ENCODE measurements around the gene CDC25A.

DNA sequence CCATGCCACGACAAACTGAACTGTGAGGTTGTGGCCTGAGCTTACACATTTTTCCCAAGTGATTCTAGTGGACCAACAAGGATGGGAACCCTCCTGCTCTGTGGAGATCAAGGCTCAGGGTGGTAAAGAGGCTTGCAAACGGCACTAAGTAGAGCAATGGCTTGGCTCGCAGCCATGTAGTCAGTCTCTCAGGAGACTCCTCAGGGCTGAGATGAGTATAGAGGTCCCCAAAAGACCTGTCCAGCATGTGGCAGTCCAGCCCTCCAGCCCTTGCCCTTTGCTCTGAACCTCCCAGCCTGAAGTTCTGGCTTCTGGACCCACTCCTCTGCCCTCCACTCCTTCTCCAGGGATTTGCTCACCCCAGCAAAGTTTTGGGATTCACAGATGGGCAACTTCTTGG lies 26.8 kb upstream of the CDC25A start:
- TF ChIP-seq, protein P1, sequence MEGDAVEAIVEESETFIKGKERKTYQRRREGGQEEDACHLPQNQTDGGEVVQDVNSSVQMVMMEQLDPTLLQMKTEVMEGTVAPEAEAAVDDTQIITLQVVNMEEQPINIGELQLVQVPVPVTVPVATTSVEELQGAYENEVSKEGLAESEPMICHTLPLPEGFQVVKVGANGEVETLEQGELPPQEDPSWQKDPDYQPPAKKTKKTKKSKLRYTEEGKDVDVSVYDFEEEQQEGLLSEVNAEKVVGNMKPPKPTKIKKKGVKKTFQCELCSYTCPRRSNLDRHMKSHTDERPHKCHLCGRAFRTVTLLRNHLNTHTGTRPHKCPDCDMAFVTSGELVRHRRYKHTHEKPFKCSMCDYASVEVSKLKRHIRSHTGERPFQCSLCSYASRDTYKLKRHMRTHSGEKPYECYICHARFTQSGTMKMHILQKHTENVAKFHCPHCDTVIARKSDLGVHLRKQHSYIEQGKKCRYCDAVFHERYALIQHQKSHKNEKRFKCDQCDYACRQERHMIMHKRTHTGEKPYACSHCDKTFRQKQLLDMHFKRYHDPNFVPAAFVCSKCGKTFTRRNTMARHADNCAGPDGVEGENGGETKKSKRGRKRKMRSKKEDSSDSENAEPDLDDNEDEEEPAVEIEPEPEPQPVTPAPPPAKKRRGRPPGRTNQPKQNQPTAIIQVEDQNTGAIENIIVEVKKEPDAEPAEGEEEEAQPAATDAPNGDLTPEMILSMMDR (IDR thresholded peaks at IDR 0.05): no peak
- TF ChIP-seq POLR2A (IDR thresholded peaks at IDR 0.05): no peak
